T-helper 1 cell treated with Interleukin-12 subunit alpha and Interleukin-12 subunit beta and Interleukin-4 antibody, amounts not matched to agents 30 μg/mL and 1 μg/mL, for 36 hours (primary cell): ENCODE data around the gene SSR3.
"Not testable (repeated sequence)": the region's sequence is repeated elsewhere in the genome, so short reads cannot be mapped to it uniquely, and the experiment has no call there.

Source experiments
- H3K27ac Mint-ChIP-seq: one replicate; pipeline ENCODE4 v1.8.0; 2021; ENCODE audit warnings: mild to moderate bottlenecking, mixed read lengths
- H3K27me3 Mint-ChIP-seq: one replicate; pipeline ENCODE4 v1.8.0; 2021; ENCODE audit warnings: low read depth, mixed read lengths
- H3K36me3 Mint-ChIP-seq: one replicate; pipeline ENCODE4 v1.8.0; 2021; ENCODE audit warnings: low read depth, mixed read lengths
- H3K4me1 Mint-ChIP-seq: one replicate; pipeline ENCODE4 v1.8.0; 2021; ENCODE audit warnings: low read depth, mixed read lengths
- H3K4me3 Mint-ChIP-seq: one replicate; pipeline ENCODE4 v1.8.0; 2021; ENCODE audit warnings: mild to moderate bottlenecking, moderate library complexity, mixed read lengths
- H3K9me3 Mint-ChIP-seq: one replicate; pipeline ENCODE4 v1.8.0; 2021; ENCODE audit warnings: mixed read lengths

SSR3 gene

GRCh38 chr3:156582532-156583183 is 27.7 kb upstream of the SSR3 start:
- Mint-ChIP-seq H3K27ac (no peak overlapping the region), H3K4me3 (no peak overlapping the region), H3K36me3 (no peaks in the 10 kb centered on the region), H3K9me3 (no peaks in the 10 kb centered on the region), H3K27me3 (peaks cover 7% of the 10 kb centered on the region), H3K4me1 (peaks cover 9% of the 10 kb centered on the region)

- Mint-ChIP-seq H3K4me1 (peaks cover 9% of the 10 kb centered on the region), H3K27ac (no peak overlapping the region), H3K36me3 (no peaks in the 10 kb centered on the region), H3K9me3 (no peaks in the 10 kb centered on the region), H3K4me3 (no peak overlapping the region), H3K27me3 (peaks cover 9% of the 10 kb centered on the region)
Measured at GRCh38 chr3:156581954-156582353, 27.0 kb upstream of the SSR3 start.

- H3K27me3 Mint-ChIP-seq, result peaks cover 13% of the 10 kb centered on the region
- peaks cover 9% of the 10 kb centered on the region for H3K4me1 Mint-ChIP-seq
- H3K4me3 Mint-ChIP-seq, result no peak overlapping the region
- no peaks in the 10 kb centered on the region for H3K9me3 Mint-ChIP-seq
- H3K36me3 Mint-ChIP-seq, result no peaks in the 10 kb centered on the region
- no peak overlapping the region for H3K27ac Mint-ChIP-seq
Measured at GRCh38 chr3:156581033-156581432, 26.1 kb upstream of the SSR3 start.

GRCh38 chr3:156579427-156579851 is 24.5 kb upstream of the SSR3 start:
- H3K27ac Mint-ChIP-seq, result no peak overlapping the region
- H3K9me3 Mint-ChIP-seq, result no peaks in the 10 kb centered on the region

GRCh38 chr3:156577736-156578135 is 22.8 kb upstream of the SSR3 start:
- H3K4me3 Mint-ChIP-seq, result no peak overlapping the region
- no peaks in the 10 kb centered on the region for H3K36me3 Mint-ChIP-seq
- no peak overlapping the region for H3K27ac Mint-ChIP-seq
- H3K9me3 Mint-ChIP-seq, result no peaks in the 10 kb centered on the region
- H3K27me3 Mint-ChIP-seq, result peaks cover 38% of the 10 kb centered on the region
- H3K4me1 Mint-ChIP-seq, result peaks cover under 1% of the 10 kb centered on the region

More at GRCh38 chr3:156579427-156579851, 24.5 kb upstream of the SSR3 start:
- peaks cover 9% of the 10 kb centered on the region for H3K4me1 Mint-ChIP-seq
- H3K36me3 Mint-ChIP-seq, result no peaks in the 10 kb centered on the region
- H3K27me3 Mint-ChIP-seq, result peaks cover 24% of the 10 kb centered on the region
- H3K4me3 Mint-ChIP-seq, result no peak overlapping the region

GRCh38 chr3:156576651-156577348 is 21.9 kb upstream of the SSR3 start:
- Mint-ChIP-seq H3K27ac (no peak overlapping the region), H3K27me3 (peaks cover 43% of the 10 kb centered on the region), H3K36me3 (no peaks in the 10 kb centered on the region), H3K4me1 (no peaks in the 10 kb centered on the region), H3K9me3 (no peaks in the 10 kb centered on the region), H3K4me3 (no peak overlapping the region)

- H3K27ac Mint-ChIP-seq, result no peak overlapping the region
- no peaks in the 10 kb centered on the region for H3K4me1 Mint-ChIP-seq
- no peak overlapping the region for H3K4me3 Mint-ChIP-seq
Measured at GRCh38 chr3:156576051-156576450, 21.1 kb upstream of the SSR3 start.

GRCh38 chr3:156575641-156576040 is 20.7 kb upstream of the SSR3 start:
- H3K9me3 Mint-ChIP-seq, result no peaks in the 10 kb centered on the region
- H3K36me3 Mint-ChIP-seq, result no peaks in the 10 kb centered on the region
- no peaks in the 10 kb centered on the region for H3K4me1 Mint-ChIP-seq
- H3K27me3 Mint-ChIP-seq, result peaks cover 48% of the 10 kb centered on the region
- H3K4me3 Mint-ChIP-seq, result no peak overlapping the region
- no peak overlapping the region for H3K27ac Mint-ChIP-seq

More at GRCh38 chr3:156576051-156576450, 21.1 kb upstream of the SSR3 start:
- H3K36me3 Mint-ChIP-seq, result no peaks in the 10 kb centered on the region
- peaks cover 45% of the 10 kb centered on the region for H3K27me3 Mint-ChIP-seq
- no peaks in the 10 kb centered on the region for H3K9me3 Mint-ChIP-seq

GRCh38 chr3:156569881-156570280 is 15.0 kb upstream of the SSR3 start:
- H3K4me1 Mint-ChIP-seq, H3K27ac Mint-ChIP-seq, H3K36me3 Mint-ChIP-seq, H3K4me3 Mint-ChIP-seq, H3K9me3 Mint-ChIP-seq: not testable (repeated sequence)
- H3K27me3 Mint-ChIP-seq, result peaks cover 38% of the 10 kb centered on the region

- H3K27me3 Mint-ChIP-seq, result peaks cover 31% of the 10 kb centered on the region
- H3K27ac Mint-ChIP-seq, H3K4me3 Mint-ChIP-seq, H3K4me1 Mint-ChIP-seq, H3K36me3 Mint-ChIP-seq, H3K9me3 Mint-ChIP-seq: not testable (repeated sequence)
Measured at GRCh38 chr3:156569016-156569415, 14.1 kb upstream of the SSR3 start.

- peaks cover 11% of the 10 kb centered on the region for H3K4me1 Mint-ChIP-seq
- H3K36me3 Mint-ChIP-seq, result no peaks in the 10 kb centered on the region
- H3K27ac Mint-ChIP-seq, result no peak overlapping the region
- no peak overlapping the region for H3K4me3 Mint-ChIP-seq
- peaks cover 23% of the 10 kb centered on the region for H3K27me3 Mint-ChIP-seq
- peaks cover 7% of the 10 kb centered on the region for H3K9me3 Mint-ChIP-seq
Measured at GRCh38 chr3:156563900-156564682, 9.2 kb upstream of the SSR3 start.

- not testable (repeated sequence) for H3K4me3 Mint-ChIP-seq, H3K36me3 Mint-ChIP-seq, H3K27ac Mint-ChIP-seq, H3K9me3 Mint-ChIP-seq
- Mint-ChIP-seq H3K4me1 (peaks cover 16% of the 10 kb centered on the region), H3K27me3 (peaks cover 23% of the 10 kb centered on the region)
Measured at GRCh38 chr3:156562486-156562885, 7.6 kb upstream of the SSR3 start.

- Mint-ChIP-seq H3K4me1 (peaks cover 16% of the 10 kb centered on the region), H3K9me3 (no peaks in the 10 kb centered on the region), H3K36me3 (no peaks in the 10 kb centered on the region), H3K4me3 (no peak overlapping the region), H3K27ac (no peak overlapping the region), H3K27me3 (peaks cover 18% of the 10 kb centered on the region)
Measured at GRCh38 chr3:156561533-156561932, 6.6 kb upstream of the SSR3 start.

- Mint-ChIP-seq H3K27me3 (peaks cover 16% of the 10 kb centered on the region), H3K9me3 (no peaks in the 10 kb centered on the region), H3K36me3 (peaks cover 2% of the 10 kb centered on the region), H3K27ac (no peak overlapping the region), H3K4me1 (peaks cover 26% of the 10 kb centered on the region), H3K4me3 (no peak overlapping the region)
Measured at GRCh38 chr3:156559321-156559720, 4.4 kb upstream of the SSR3 start.

GRCh38 chr3:156558389-156558788 is 3.5 kb upstream of the SSR3 start:
- Mint-ChIP-seq H3K27ac (no peak overlapping the region), H3K4me1 (peaks cover 27% of the 10 kb centered on the region), H3K4me3 (no peak overlapping the region), H3K9me3 (no peaks in the 10 kb centered on the region), H3K27me3 (peaks cover 9% of the 10 kb centered on the region), H3K36me3 (peaks cover 2% of the 10 kb centered on the region)
